GM12878 (cell line): ENCODE measurements around the gene RAB29. TPM values are rescaled to one million over a fixed set of nuclear protein-coding genes. Genes with fewer than 3 reads are reported as not detected.

Experiments used
- HDGF ChIP-seq: fragments of 450-650 bp; IDR thresholded peaks from 2 replicates; pipeline ENCODE4 v1.6.1; 2016; ENCODE audit warnings: antibody characterized with exemption
- NFIC ChIP-seq: IDR thresholded peaks from 2 replicates; pipeline ENCODE4 v1.6.1; 2012; ENCODE audit warnings: low read depth, mild to moderate bottlenecking, inconsistent platforms, low read length, moderate library complexity
- PAX8 ChIP-seq: fragments of 450-650 bp; IDR thresholded peaks from 2 replicates; pipeline ENCODE4 v1.6.1; 2017; ENCODE audit warnings: mild to moderate bottlenecking, moderate library complexity
- SMARCA5 ChIP-seq: fragments of 450-650 bp; IDR thresholded peaks from 2 replicates; pipeline ENCODE4 v1.6.1; 2017; ENCODE audit warnings: mild to moderate bottlenecking
- SRF ChIP-seq, 2 experiments: IDR thresholded peaks; 2 replicates each; pipeline ENCODE4 v1.6.1; 2011; ENCODE audit warnings: low read depth in 2 of 2, low read length in 2 of 2, mild to moderate bottlenecking in 1 of 2, moderate library complexity in 1 of 2
- TCF12 ChIP-seq: IDR thresholded peaks from 2 replicates; pipeline ENCODE4 v1.6.1; 2011; ENCODE audit warnings: low read depth, mild to moderate bottlenecking, low read length
- TCF7 ChIP-seq: IDR thresholded peaks from 2 replicates; pipeline ENCODE4 v1.6.1; 2014; ENCODE audit warnings: antibody characterized with exemption, borderline replicate concordance
- polyA plus RNA-seq, 11 experiments: library from polyadenylated mRNA; depleted of rRNA in 4 of 11; unstranded in 6 of 11; stranded (reverse) in 5 of 11; fragments of >200 nt; fragmentation: Nextera tagmentation in 4 of 11; fragmentation: Illumina TruSeq in 1 of 11; extraction: Ambion mirVana in 4 of 11; extraction: Trizol in 1 of 11; gene quantifications; 1 replicate in 1 of 11; 2 replicates in 10 of 11; pipeline versions ENCODE4 v1.2.1 to v1.2.3, GENCODE V29; 2011 to 2016; ENCODE audit warnings: inconsistent platforms in 2 of 11, missing spikeins in 2 of 11, low read depth in 1 of 11
- total RNA-seq, 4 experiments: library from RNA; depleted of rRNA in 3 of 4; stranded (reverse); fragments of >200 nt in 3 of 4; fragmentation: Illumina TruSeq in 1 of 4; extraction: Trizol in 1 of 4; gene quantifications; 2 replicates each; pipeline versions ENCODE4 v1.2.1 to v1.2.3, GENCODE V29; 2013 to 2021
- TF ChIP-seq, protein P1 (sequence below): fragments of 450-650 bp; IDR thresholded peaks from 2 replicates; pipeline ENCODE4 v1.6.1; 2016; ENCODE audit warnings: mild to moderate bottlenecking, moderate library complexity, borderline replicate concordance
- TF ChIP-seq, protein P2 (sequence below): fragments of 450-650 bp; IDR thresholded peaks from 2 replicates; pipeline ENCODE4 v1.6.1; 2017; ENCODE audit warnings: borderline replicate concordance
- TF ChIP-seq, protein P3 (sequence below): fragments of 150-350 bp; IDR thresholded peaks from 2 replicates; pipeline ENCODE4 v1.6.1; 2014; ENCODE audit warnings: mild to moderate bottlenecking, low read depth, low read length

The RAB29 gene
- total and polyA plus RNA-seq, 10 of the 15 experiments (the other 5 are each of a cell fraction or from before 2014, with no cell fraction given): 11.7 to 74.5 (median 15.0) TPM

DNA sequence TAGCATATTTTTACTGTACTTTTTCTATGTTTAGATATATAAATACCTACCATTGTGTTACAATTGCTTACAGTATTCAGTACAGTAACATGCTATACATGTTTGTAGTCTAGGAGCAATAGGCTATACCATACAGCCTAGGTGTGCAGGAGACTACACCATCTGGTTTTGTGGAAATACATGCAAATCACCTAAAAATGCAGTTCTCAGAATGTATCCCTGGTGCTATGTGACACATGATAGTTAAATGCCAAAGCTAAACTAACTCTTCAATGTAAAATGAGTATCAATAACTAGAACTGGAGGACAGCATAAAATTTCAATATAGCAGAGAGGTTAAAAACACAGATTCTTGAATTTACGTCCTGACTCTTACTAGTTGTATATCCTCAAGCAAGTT is 40.1 kb downstream of the RAB29 start (continued):
- TF ChIP-seq, protein P1, sequence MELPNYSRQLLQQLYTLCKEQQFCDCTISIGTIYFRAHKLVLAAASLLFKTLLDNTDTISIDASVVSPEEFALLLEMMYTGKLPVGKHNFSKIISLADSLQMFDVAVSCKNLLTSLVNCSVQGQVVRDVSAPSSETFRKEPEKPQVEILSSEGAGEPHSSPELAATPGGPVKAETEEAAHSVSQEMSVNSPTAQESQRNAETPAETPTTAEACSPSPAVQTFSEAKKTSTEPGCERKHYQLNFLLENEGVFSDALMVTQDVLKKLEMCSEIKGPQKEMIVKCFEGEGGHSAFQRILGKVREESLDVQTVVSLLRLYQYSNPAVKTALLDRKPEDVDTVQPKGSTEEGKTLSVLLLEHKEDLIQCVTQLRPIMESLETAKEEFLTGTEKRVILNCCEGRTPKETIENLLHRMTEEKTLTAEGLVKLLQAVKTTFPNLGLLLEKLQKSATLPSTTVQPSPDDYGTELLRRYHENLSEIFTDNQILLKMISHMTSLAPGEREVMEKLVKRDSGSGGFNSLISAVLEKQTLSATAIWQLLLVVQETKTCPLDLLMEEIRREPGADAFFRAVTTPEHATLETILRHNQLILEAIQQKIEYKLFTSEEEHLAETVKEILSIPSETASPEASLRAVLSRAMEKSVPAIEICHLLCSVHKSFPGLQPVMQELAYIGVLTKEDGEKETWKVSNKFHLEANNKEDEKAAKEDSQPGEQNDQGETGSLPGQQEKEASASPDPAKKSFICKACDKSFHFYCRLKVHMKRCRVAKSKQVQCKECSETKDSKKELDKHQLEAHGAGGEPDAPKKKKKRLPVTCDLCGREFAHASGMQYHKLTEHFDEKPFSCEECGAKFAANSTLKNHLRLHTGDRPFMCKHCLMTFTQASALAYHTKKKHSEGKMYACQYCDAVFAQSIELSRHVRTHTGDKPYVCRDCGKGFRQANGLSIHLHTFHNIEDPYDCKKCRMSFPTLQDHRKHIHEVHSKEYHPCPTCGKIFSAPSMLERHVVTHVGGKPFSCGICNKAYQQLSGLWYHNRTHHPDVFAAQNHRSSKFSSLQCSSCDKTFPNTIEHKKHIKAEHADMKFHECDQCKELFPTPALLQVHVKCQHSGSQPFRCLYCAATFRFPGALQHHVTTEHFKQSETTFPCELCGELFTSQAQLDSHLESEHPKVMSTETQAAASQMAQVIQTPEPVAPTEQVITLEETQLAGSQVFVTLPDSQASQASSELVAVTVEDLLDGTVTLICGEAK: no peak
- TF ChIP-seq PAX8 (no peak), TCF7 (no peak), SMARCA5 (no peak), SRF (IDR thresholded peaks at IDR 0.05; ENCODE audit: low read depth in 2 of 2, low read length in 2 of 2) (no peak), TCF12 (no peak), NFIC (no peak), HDGF (no peak)
- TF ChIP-seq, protein P2, sequence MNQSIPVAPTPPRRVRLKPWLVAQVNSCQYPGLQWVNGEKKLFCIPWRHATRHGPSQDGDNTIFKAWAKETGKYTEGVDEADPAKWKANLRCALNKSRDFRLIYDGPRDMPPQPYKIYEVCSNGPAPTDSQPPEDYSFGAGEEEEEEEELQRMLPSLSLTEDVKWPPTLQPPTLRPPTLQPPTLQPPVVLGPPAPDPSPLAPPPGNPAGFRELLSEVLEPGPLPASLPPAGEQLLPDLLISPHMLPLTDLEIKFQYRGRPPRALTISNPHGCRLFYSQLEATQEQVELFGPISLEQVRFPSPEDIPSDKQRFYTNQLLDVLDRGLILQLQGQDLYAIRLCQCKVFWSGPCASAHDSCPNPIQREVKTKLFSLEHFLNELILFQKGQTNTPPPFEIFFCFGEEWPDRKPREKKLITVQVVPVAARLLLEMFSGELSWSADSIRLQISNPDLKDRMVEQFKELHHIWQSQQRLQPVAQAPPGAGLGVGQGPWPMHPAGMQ: no peak
- TF ChIP-seq, protein P3, sequence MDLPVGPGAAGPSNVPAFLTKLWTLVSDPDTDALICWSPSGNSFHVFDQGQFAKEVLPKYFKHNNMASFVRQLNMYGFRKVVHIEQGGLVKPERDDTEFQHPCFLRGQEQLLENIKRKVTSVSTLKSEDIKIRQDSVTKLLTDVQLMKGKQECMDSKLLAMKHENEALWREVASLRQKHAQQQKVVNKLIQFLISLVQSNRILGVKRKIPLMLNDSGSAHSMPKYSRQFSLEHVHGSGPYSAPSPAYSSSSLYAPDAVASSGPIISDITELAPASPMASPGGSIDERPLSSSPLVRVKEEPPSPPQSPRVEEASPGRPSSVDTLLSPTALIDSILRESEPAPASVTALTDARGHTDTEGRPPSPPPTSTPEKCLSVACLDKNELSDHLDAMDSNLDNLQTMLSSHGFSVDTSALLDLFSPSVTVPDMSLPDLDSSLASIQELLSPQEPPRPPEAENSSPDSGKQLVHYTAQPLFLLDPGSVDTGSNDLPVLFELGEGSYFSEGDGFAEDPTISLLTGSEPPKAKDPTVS: no peak
